ENCODE results near the gene PDE3A. TPM values are rescaled to one million over a fixed set of nuclear protein-coding genes. Genes with fewer than 3 reads are reported as not detected.

Gene PDE3A
- total RNA-seq, 1 experiment from 2014 or later = 0.80 TPM

DNA sequence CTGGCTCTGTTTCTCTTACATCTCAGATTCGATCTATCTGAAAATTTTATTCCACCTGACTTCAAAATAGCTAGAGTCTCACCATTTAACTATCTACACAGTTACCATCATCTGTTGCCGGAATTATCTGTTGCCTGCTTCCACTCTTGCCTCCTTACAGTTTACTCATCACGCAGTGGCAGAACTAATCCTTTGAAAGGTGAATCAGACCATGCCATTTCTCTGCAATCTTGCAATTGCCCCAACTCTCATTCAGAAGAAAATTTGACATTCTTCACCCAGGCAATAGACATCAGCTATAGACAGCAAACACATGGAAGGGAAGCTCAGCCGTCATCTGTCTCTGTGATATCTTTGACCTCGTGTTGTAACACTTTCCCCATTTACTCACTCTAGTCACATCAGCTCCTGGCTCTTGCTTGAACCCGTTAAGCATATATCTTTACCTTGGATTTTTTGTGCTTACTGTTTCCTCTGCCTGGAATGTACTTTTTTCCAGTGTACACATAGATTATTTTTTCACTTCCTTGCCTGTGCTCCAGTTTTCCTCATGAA is 85.5 kb downstream of the PDE3A start:
- H3K4me1 ChIP-seq (ENCODE audit: insufficient read depth, low read length, poor library complexity, severe bottlenecking) = peaks cover 1% of the 10 kb centered on the region
- no peaks in the 10 kb centered on the region for H3K36me3 ChIP-seq (ENCODE audit: insufficient read depth, low read length, poor library complexity, severe bottlenecking)
- no peak overlapping the region for H3K27ac ChIP-seq (ENCODE audit: low read depth, low read length, poor library complexity, severe bottlenecking)
- H3K4me3 ChIP-seq (ENCODE audit: low read depth, low read length, poor library complexity, severe bottlenecking) = no peak overlapping the region
- no TSS peak for BruUV-seq (replicated peaks)
- no peak for DNase-seq (ENCODE audit: low spot score)
- peaks cover 7% of the 10 kb centered on the region for H3K27me3 ChIP-seq (replicated peaks; ENCODE audit: insufficient read depth, low read depth, low read length, poor library complexity)
- no peaks in the 10 kb centered on the region for H3K9me3 ChIP-seq (ENCODE audit: low read depth, low read length, poor library complexity, severe bottlenecking)
- intact Hi-C loops (cut with micrococcal nuclease; ENCODE audit: unreplicated experiment) = no loop called here
- ChIA-PET CTCF (no interaction called here), POLR2A (ENCODE audit: low non-redundant PET) (no interaction called here)
- no peak for TF ChIP-seq EZH2 (IDR thresholded peaks at IDR 0.05; ENCODE audit: borderline replicate concordance, low read depth, low read length, poor library complexity, severe bottlenecking)
- TF ChIP-seq, protein P1, sequence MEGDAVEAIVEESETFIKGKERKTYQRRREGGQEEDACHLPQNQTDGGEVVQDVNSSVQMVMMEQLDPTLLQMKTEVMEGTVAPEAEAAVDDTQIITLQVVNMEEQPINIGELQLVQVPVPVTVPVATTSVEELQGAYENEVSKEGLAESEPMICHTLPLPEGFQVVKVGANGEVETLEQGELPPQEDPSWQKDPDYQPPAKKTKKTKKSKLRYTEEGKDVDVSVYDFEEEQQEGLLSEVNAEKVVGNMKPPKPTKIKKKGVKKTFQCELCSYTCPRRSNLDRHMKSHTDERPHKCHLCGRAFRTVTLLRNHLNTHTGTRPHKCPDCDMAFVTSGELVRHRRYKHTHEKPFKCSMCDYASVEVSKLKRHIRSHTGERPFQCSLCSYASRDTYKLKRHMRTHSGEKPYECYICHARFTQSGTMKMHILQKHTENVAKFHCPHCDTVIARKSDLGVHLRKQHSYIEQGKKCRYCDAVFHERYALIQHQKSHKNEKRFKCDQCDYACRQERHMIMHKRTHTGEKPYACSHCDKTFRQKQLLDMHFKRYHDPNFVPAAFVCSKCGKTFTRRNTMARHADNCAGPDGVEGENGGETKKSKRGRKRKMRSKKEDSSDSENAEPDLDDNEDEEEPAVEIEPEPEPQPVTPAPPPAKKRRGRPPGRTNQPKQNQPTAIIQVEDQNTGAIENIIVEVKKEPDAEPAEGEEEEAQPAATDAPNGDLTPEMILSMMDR (conservative IDR thresholded peaks at IDR 0.05; ENCODE audit: low read depth, low read length) = no peak

DNA sequence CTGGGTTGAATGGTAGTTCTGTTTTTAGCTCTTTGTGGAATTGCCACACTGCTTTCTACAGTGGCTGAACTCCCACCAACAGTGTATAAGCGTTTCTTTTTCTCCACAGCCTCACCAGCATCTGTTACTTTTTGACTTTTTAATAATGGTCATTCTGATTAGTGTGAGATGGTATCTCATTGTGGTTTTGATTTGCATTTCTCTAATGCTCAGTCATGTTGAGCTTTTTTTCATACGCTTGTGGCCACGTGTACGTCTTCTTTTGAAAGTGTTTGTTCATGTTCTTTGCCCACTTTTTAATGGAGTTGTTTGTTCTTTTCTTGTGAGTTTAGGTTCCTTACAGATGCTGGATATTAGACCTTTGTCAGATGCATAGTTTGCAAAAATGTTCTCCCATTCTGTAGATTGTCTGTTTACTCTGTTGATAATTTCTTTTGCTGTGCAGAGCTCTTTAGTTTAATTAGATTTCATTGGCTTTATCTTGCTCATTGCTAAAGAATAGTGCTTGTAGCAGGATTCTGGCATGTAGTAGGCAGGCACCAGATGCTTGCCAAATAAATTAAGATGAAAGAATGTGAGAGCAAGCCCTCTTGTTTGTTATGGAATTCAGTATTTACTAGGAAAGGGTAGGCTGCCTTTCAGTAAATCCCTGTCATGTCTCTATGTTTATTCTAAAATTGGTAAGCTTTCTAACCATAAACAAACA is 86.8 kb downstream of the PDE3A start:
- no TSS peak for BruUV-seq (replicated peaks)
- Histone ChIP-seq H3K4me1 (ENCODE audit: insufficient read depth, low read length, poor library complexity, severe bottlenecking) (no peaks in the 10 kb centered on the region), H3K27ac (ENCODE audit: low read depth, low read length, poor library complexity, severe bottlenecking) (no peak overlapping the region), H3K9me3 (ENCODE audit: low read depth, low read length, poor library complexity, severe bottlenecking) (no peaks in the 10 kb centered on the region), H3K4me3 (ENCODE audit: low read depth, low read length, poor library complexity, severe bottlenecking) (no peak overlapping the region), H3K36me3 (ENCODE audit: insufficient read depth, low read length, poor library complexity, severe bottlenecking) (no peaks in the 10 kb centered on the region), H3K27me3 (replicated peaks; ENCODE audit: insufficient read depth, low read depth, low read length, poor library complexity) (peaks cover 7% of the 10 kb centered on the region)
- POLR2A ChIA-PET (ENCODE audit: low non-redundant PET) = no interaction called here
- DNase-seq (ENCODE audit: low spot score) = no peak
- TF ChIP-seq, protein P1 (conservative IDR thresholded peaks at IDR 0.05; ENCODE audit: low read depth, low read length) = no peak
- no peak for TF ChIP-seq EZH2 (IDR thresholded peaks at IDR 0.05; ENCODE audit: borderline replicate concordance, low read depth, low read length, poor library complexity, severe bottlenecking)
- intact Hi-C loops (cut with micrococcal nuclease; ENCODE audit: unreplicated experiment) = no loop called here
- CTCF ChIA-PET = no interaction called here

GRCh38 chr12:20457582-20457981 is 89.2 kb downstream of the PDE3A start:
- no peaks in the 10 kb centered on the region for H3K36me3 ChIP-seq (ENCODE audit: insufficient read depth, low read length, poor library complexity, severe bottlenecking)
- no peak overlapping the region for H3K4me3 ChIP-seq (ENCODE audit: low read depth, low read length, poor library complexity, severe bottlenecking)
- TF ChIP-seq, protein P1 (conservative IDR thresholded peaks at IDR 0.05; ENCODE audit: low read depth, low read length) = no peak
- no peak for TF ChIP-seq EZH2 (IDR thresholded peaks at IDR 0.05; ENCODE audit: borderline replicate concordance, low read depth, low read length, poor library complexity, severe bottlenecking)
- intact Hi-C loops (cut with micrococcal nuclease; ENCODE audit: unreplicated experiment) = no loop called here
- no peaks in the 10 kb centered on the region for H3K9me3 ChIP-seq (ENCODE audit: low read depth, low read length, poor library complexity, severe bottlenecking)
- no peak for DNase-seq (ENCODE audit: low spot score)
- ChIA-PET CTCF (no interaction called here), POLR2A (ENCODE audit: low non-redundant PET) (no interaction called here)
- no TSS peak for BruUV-seq (replicated peaks)
- H3K27me3 ChIP-seq (replicated peaks; ENCODE audit: insufficient read depth, low read depth, low read length, poor library complexity) = peaks cover 7% of the 10 kb centered on the region
- H3K4me1 ChIP-seq (ENCODE audit: insufficient read depth, low read length, poor library complexity, severe bottlenecking) = no peaks in the 10 kb centered on the region
- no peak overlapping the region for H3K27ac ChIP-seq (ENCODE audit: low read depth, low read length, poor library complexity, severe bottlenecking)
